ENCODE data around the gene CORO1C. TPM values are rescaled to one million over a fixed set of nuclear protein-coding genes. Genes with fewer than 3 reads are reported as not detected.

Gene CORO1C
- total RNA-seq, result 61.8 to 65.3 TPM (median 64.8 TPM) in 3 replicates

- H3K36me3 Mint-ChIP-seq, result no peaks in the 10 kb centered on the region
- TF ChIP-seq, protein P1, sequence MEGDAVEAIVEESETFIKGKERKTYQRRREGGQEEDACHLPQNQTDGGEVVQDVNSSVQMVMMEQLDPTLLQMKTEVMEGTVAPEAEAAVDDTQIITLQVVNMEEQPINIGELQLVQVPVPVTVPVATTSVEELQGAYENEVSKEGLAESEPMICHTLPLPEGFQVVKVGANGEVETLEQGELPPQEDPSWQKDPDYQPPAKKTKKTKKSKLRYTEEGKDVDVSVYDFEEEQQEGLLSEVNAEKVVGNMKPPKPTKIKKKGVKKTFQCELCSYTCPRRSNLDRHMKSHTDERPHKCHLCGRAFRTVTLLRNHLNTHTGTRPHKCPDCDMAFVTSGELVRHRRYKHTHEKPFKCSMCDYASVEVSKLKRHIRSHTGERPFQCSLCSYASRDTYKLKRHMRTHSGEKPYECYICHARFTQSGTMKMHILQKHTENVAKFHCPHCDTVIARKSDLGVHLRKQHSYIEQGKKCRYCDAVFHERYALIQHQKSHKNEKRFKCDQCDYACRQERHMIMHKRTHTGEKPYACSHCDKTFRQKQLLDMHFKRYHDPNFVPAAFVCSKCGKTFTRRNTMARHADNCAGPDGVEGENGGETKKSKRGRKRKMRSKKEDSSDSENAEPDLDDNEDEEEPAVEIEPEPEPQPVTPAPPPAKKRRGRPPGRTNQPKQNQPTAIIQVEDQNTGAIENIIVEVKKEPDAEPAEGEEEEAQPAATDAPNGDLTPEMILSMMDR (IDR thresholded peaks at IDR 0.05; ENCODE audit: unreplicated experiment), result peak; percentile 71
- no peaks in the 10 kb centered on the region for H3K27me3 Mint-ChIP-seq (ENCODE audit: low read depth)
- no peaks in the 10 kb centered on the region for H3K9me3 Mint-ChIP-seq
- peak within 1 kb of the TSS; percentile 95 for H3K4me3 Mint-ChIP-seq
- DNase-seq (ENCODE audit: low spot score in 2 of 2, unreplicated experiment in 2 of 2), result peak; percentile 93 to 98
- peaks cover 25% of the 10 kb centered on the region for H3K4me1 Mint-ChIP-seq
- H3K27ac Mint-ChIP-seq, result peak within 1 kb of the TSS; percentile 98
Observed at GRCh38 chr12:108731105-108731865, at the start of gene CORO1C. TSS of gene CORO1C (minus strand) at chr12:108731518. CDS start at chr12:108701318, 30,200 bp downstream.

GRCh38 chr12:108779998-108780688 is 48.8 kb upstream of the CORO1C start:
- no peak for DNase-seq (ENCODE audit: low spot score in 2 of 2, unreplicated experiment in 2 of 2)
- H3K4me3 Mint-ChIP-seq, result no peak overlapping the region
- H3K27ac Mint-ChIP-seq, result no peak overlapping the region
- no peaks in the 10 kb centered on the region for H3K27me3 Mint-ChIP-seq (ENCODE audit: low read depth)
- H3K36me3 Mint-ChIP-seq, result peaks cover 4% of the 10 kb centered on the region
- H3K9me3 Mint-ChIP-seq, result no peaks in the 10 kb centered on the region
- TF ChIP-seq, protein P1 (IDR thresholded peaks at IDR 0.05; ENCODE audit: unreplicated experiment), result no peak
- H3K4me1 Mint-ChIP-seq, result no peaks in the 10 kb centered on the region

- no peaks in the 10 kb centered on the region for H3K4me1 Mint-ChIP-seq
- H3K27ac Mint-ChIP-seq, result no peak overlapping the region
Observed at GRCh38 chr12:108778053-108778452, 46.7 kb upstream of the CORO1C start.

DNA sequence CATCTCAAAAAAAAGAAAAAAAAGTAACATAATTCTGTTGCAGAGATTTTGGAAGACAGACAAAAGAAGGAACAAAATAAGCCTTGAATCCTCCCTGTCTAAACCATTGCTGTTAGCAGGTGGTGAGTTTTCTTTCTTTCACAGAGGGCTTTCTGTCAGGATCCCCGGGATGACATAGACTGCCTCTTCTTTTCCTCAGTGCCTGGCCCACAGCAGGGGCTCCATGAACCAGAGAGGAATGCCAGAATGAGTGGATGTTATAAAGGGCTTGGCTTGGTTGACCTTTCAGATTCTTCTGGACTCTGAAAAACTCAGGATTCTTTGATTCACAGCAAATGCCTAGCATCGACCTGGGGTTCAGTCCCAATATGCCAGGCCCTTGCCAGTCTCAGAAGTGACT is 45.8 kb upstream of the CORO1C start:
- Mint-ChIP-seq H3K9me3 (no peaks in the 10 kb centered on the region), H3K36me3 (peaks cover 4% of the 10 kb centered on the region), H3K4me3 (no peak overlapping the region), H3K27ac (no peak overlapping the region), H3K4me1 (no peaks in the 10 kb centered on the region), H3K27me3 (ENCODE audit: low read depth) (no peaks in the 10 kb centered on the region)
- TF ChIP-seq, protein P1 (IDR thresholded peaks at IDR 0.05; ENCODE audit: unreplicated experiment), result no peak
- DNase-seq (ENCODE audit: low spot score in 2 of 2, unreplicated experiment in 2 of 2), result no peak

More at GRCh38 chr12:108778053-108778452, 46.7 kb upstream of the CORO1C start:
- no peaks in the 10 kb centered on the region for H3K27me3 Mint-ChIP-seq (ENCODE audit: low read depth)
- no peak overlapping the region for H3K4me3 Mint-ChIP-seq
- H3K36me3 Mint-ChIP-seq, result peaks cover 4% of the 10 kb centered on the region
- TF ChIP-seq, protein P1 (IDR thresholded peaks at IDR 0.05; ENCODE audit: unreplicated experiment), result no peak
- H3K9me3 Mint-ChIP-seq, result no peaks in the 10 kb centered on the region
- DNase-seq (ENCODE audit: low spot score in 2 of 2, unreplicated experiment in 2 of 2), result no peak

GRCh38 chr12:108773798-108774788 is 42.8 kb upstream of the CORO1C start:
- H3K27ac Mint-ChIP-seq, result no peak overlapping the region
- TF ChIP-seq, protein P1 (IDR thresholded peaks at IDR 0.05; ENCODE audit: unreplicated experiment), result no peak

More at GRCh38 chr12:108773798-108774788, 42.8 kb upstream of the CORO1C start:
- DNase-seq (ENCODE audit: low spot score in 2 of 2, unreplicated experiment in 2 of 2), result no peak
- Mint-ChIP-seq H3K9me3 (no peaks in the 10 kb centered on the region), H3K4me3 (no peak overlapping the region), H3K36me3 (no peaks in the 10 kb centered on the region), H3K27me3 (ENCODE audit: low read depth) (peaks cover under 1% of the 10 kb centered on the region), H3K4me1 (no peaks in the 10 kb centered on the region)

All from mesothelial cell of epicardium (in vitro differentiated cells).